LNCAP (cell line): ENCODE data around the gene KCNQ1OT1.

Source experiments
- TF ChIP-seq, protein P1 (sequence below): fragments of 450-650 bp; IDR thresholded peaks from 2 replicates; pipeline ENCODE4 v1.5.1; 2017; ENCODE audit warnings: mild to moderate bottlenecking

The KCNQ1OT1 gene

DNA sequence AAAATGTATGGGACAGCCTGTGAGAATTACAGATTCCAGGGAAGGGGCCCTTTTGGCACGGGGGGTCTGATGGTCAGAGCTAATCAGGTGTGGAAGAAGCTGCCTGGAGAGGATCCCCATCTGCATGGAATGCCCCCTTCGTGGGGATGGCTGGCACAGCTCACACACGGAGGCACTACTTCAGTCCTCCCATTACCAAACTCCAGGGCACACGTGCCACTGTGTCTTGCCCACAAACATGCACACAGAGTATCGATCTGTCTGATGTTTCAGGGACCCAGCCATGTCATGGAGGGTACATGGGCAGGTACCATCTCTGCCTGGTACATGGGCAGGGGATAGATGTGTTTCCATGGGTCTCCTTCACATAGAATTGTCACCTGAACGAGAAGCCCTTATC is 14.7 kb downstream of the KCNQ1OT1 start:
- TF ChIP-seq, protein P1, sequence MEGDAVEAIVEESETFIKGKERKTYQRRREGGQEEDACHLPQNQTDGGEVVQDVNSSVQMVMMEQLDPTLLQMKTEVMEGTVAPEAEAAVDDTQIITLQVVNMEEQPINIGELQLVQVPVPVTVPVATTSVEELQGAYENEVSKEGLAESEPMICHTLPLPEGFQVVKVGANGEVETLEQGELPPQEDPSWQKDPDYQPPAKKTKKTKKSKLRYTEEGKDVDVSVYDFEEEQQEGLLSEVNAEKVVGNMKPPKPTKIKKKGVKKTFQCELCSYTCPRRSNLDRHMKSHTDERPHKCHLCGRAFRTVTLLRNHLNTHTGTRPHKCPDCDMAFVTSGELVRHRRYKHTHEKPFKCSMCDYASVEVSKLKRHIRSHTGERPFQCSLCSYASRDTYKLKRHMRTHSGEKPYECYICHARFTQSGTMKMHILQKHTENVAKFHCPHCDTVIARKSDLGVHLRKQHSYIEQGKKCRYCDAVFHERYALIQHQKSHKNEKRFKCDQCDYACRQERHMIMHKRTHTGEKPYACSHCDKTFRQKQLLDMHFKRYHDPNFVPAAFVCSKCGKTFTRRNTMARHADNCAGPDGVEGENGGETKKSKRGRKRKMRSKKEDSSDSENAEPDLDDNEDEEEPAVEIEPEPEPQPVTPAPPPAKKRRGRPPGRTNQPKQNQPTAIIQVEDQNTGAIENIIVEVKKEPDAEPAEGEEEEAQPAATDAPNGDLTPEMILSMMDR = no peak

DNA sequence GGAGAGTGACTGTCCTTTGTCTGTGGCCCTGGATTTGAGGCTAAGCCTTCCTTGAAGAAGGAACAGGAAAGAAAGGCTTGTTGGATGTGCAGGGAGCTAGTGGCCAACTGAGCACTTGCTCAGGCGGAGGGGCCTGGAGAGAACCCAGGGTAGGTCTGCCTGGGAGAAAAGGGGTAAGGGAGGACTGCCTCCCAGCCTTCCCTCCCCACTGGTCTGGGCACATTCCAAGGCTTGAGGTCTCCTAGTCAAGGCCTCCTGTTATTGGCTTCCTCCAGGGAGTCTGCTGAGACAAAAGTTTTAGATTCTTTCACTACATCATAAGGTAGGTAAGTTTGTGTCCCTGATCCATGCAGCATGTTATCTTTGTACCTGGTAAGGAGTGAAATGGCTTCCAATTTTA is 15.2 kb downstream of the KCNQ1OT1 start:
- TF ChIP-seq, protein P1 = no peak

DNA sequence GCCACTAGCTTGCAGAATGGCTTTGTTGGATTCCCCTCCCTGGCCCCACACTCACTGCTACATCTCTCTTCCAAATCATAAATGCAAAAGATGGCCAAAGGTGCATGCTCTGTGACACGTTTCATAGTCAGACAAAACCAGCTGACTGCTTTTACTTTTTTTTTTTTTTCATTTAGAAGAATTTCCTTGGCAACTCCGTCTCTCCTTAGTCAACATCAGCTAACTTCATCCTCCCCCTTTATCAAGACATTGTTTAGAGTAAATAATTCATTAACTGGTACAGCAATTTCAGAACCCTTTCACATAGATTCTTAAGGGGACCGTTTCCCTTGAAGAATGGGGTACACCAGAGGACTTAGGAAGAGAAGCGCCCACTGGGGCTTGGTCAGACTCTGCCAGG is 16.0 kb downstream of the KCNQ1OT1 start:
- TF ChIP-seq, protein P1 = no peak

DNA sequence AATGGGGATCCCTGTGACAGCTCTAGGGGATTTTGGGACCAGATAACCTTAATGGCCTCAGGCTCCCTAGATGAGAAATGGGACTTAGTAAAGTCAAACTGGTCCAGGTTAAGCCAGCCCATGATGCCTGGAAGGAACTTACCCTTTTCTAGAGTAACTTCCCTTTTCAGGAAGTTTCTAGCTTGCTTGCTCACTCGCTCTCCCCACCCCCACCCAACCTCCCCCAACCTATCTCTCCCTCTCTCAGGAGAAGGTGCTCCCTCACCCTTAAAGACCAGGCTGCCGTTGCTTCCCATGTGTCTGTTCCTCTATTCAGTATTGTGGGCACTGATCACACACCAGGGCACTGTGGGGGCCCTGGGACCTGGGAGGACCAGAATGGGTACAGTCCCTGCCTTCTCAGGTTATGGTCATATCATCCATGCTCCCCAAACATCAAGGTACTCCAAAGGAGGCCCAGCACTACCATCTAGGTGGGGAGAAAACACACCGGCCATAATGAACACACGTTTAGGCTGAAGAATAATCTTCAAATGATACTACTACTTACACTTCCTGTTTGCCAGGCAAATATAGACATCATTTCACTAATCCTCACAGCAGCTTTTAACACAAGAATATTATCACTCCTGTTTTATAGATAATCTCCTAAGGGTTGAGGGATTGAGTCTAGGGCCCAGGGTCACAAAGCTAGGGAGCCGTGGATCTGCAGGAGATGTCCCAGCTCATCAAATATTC is 18.2 kb downstream of the KCNQ1OT1 start:
- TF ChIP-seq, protein P1 = no peak

DNA sequence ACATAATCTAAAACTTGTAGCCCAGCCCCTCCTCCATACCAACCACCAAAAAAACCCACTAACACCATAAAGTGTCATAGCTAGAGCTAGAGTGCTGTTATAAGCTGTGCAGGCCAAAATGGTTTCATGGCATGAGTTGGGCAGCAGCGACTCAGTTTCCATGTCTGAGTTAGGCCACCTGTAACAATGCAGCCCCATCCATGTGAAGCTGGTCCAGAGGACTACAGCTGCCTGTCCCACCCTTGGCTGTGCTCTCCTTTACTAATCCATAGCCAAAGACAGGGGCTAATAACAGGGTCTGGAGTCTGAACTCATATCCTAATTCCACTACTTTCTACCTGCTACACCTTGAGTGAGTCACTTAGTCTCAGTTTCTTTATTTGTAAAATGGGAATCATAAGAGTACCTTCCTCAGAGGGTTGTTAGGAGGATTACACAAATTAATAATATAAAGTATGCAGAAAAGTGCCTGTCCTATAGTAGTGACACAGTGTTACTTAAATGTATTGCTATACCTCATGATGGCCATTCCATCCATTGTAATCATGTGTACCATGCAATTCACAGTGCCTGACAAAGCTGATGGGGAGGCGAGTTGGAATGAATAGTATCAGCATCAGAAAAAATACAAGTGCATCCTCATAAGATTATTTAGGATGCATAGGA is 20.6 kb downstream of the KCNQ1OT1 start:
- TF ChIP-seq, protein P1 = no peak

DNA sequence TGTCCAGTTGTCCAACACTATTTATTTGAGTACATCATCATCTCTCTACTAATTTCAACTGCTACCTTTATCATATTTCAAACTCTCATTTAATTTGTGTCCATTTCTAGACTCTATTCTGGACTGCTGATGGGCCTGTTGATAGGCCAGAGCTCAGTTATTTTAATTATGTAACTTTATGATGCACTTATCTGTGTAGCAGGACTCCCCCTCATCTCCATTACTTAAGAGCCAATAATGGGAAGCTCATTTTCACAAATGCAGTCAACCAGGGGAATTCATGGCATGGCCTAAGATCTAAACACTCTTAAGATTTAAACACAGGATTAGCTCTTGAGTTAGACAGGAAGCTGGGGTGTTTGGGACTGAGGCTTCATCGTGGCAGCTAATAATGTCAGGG is 21.4 kb downstream of the KCNQ1OT1 start:
- TF ChIP-seq, protein P1 = no peak

DNA sequence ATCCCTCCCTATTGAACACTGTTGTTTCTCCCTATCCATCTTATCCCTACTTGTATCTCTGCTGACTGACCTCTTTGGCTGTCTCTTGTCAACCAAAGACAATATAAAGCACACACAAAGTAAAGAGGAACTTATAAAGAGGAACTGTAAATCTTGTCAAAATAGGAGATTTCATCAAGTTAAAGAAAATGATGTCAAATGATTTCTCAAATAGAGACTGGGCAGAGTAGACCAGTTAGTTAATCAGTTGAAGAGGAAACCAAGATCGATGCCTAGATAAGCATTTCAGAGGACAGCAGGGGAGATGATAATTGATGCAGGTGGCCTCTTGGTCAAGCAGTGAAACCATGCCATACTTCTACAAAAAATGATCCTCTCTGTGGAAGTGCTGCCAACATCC is 22.7 kb downstream of the KCNQ1OT1 start:
- TF ChIP-seq, protein P1 = no peak
